GM23248 (cell line): ENCODE results near the gene UBXN11. TPM values are rescaled to one million over a fixed set of nuclear protein-coding genes. Genes with fewer than 3 reads are reported as not detected.

Source experiments
- DNase-seq: peaks from one replicate; pipeline ENCODE4 v3.0.0-alpha.2; 2015
- H2AFZ ChIP-seq: fragments of 200-600 bp; sonication (generic); 2 replicates; pipeline ENCODE4 v1.6.1; 2016; ENCODE audit warnings: antibody characterized with exemption
- H3F3A ChIP-seq: fragments of 200-600 bp; sonication (generic); 2 replicates; pipeline ENCODE4 v1.6.1; 2016; ENCODE audit warnings: mild to moderate bottlenecking, antibody characterized with exemption, mixed run types; ENCODE audit not compliant: insufficient read depth
- H3K27ac ChIP-seq: fragments of 200-600 bp; sonication (generic); 2 replicates; pipeline ENCODE4 v1.5.1; 2016; ENCODE audit warnings: mild to moderate bottlenecking
- H3K27me3 ChIP-seq: fragments of 200-600 bp; sonication (generic); replicated peaks from 2 replicates; pipeline ENCODE4 v1.6.1; 2016; ENCODE audit warnings: mild to moderate bottlenecking; ENCODE audit not compliant: insufficient read depth
- H3K36me3 ChIP-seq: fragments of 200-600 bp; sonication (generic); 2 replicates; pipeline ENCODE4 v1.6.1; 2016; ENCODE audit warnings: low read depth, mild to moderate bottlenecking
- H3K4me1 ChIP-seq: fragments of 200-600 bp; sonication (generic); 2 replicates; pipeline ENCODE4 v1.6.1; 2016; ENCODE audit warnings: mild to moderate bottlenecking; ENCODE audit not compliant: insufficient read depth
- H3K4me2 ChIP-seq: fragments of 200-600 bp; sonication (generic); one replicate; pipeline ENCODE4 v1.6.1; 2016; ENCODE audit warnings: mild to moderate bottlenecking; ENCODE audit not compliant: unreplicated experiment
- H3K4me3 ChIP-seq: fragments of 200-600 bp; sonication (generic); 2 replicates; pipeline ENCODE4 v1.5.1; 2016; ENCODE audit warnings: mild to moderate bottlenecking
- H3K79me2 ChIP-seq: fragments of 200-600 bp; sonication (generic); 2 replicates; pipeline ENCODE4 v1.6.1; 2016; ENCODE audit warnings: mild to moderate bottlenecking; ENCODE audit not compliant: insufficient read depth
- H3K9ac ChIP-seq: fragments of 200-600 bp; sonication (generic); 2 replicates; pipeline ENCODE4 v1.6.1; 2016; ENCODE audit warnings: mild to moderate bottlenecking
- H3K9me2 ChIP-seq: fragments of 200-600 bp; sonication (generic); 2 replicates; pipeline ENCODE4 v1.6.1; 2016; ENCODE audit warnings: mixed run types, mild to moderate bottlenecking, moderate library complexity; ENCODE audit not compliant: insufficient read depth
- H3K9me3 ChIP-seq: fragments of 200-600 bp; sonication (generic); one replicate; pipeline ENCODE4 v1.6.1; 2017; ENCODE audit warnings: low read depth
- H4K20me1 ChIP-seq: fragments of 200-600 bp; sonication (generic); 2 replicates; pipeline ENCODE4 v1.6.0; 2016; ENCODE audit not compliant: insufficient read depth
- EZH2 ChIP-seq: fragments of 200-600 bp; sonication (generic); IDR thresholded peaks from 2 replicates; pipeline ENCODE4 v1.6.1; 2018; ENCODE audit warnings: antibody characterized with exemption, mild to moderate bottlenecking; ENCODE audit not compliant: insufficient read depth, poor library complexity, severe bottlenecking
- EZH2phosphoT487 ChIP-seq: fragments of 200-600 bp; sonication (generic); IDR thresholded peaks from 2 replicates; pipeline ENCODE4 v1.6.1; 2018; ENCODE audit warnings: antibody characterized with exemption, moderate library complexity, mild to moderate bottlenecking, low read depth; ENCODE audit not compliant: insufficient read depth
- WGBS, 2 experiments: methylation state at CpG; one replicate each; pipeline ENCODE4 v1.1.6; 2015 to 2017; ENCODE audit warnings: low lambda C conversion rate in 2 of 2, low coverage in 1 of 2; ENCODE audit errors: missing lambda C conversion rate in 2 of 2; 5-methylcytosine and 5-hydroxymethylcytosine counted together
- in situ Hi-C: fragments of 300-500 bp; cut with MboI; formaldehyde crosslinking; loops from 2 replicates; pipeline ENCODE4 v1.15.0; 2020
- polyA plus RNA-seq: library from polyadenylated mRNA; unstranded; fragments of >200 nt; fragmentation: Nextera tagmentation; extraction: Ambion mirVana; gene quantifications from 2 replicates; pipeline ENCODE4 v1.2.1, GENCODE V29; 2016
- total RNA-seq: library from RNA; depleted of rRNA; stranded (reverse); fragments of >200 nt; shearing (Covaris generic); gene quantifications from 2 replicates; pipeline ENCODE4 v1.2.3, GENCODE V29; 2014

UBXN11 gene
- total and polyA plus RNA-seq, 2 experiments from 2014 or later = 5.8 to 12.7 TPM

GRCh38 chr1:26353210-26353859 lies 46.9 kb upstream of the UBXN11 start:
- Histone ChIP-seq H3K4me1 (peaks cover 3% of the 10 kb centered on the region; the same call in 1 of the 2 replicates), H3F3A (0 out of 2 replicates have a peak, but pooled peaks cover 4% of the 10 kb centered on the region), H3K36me3 (no peaks in the 10 kb centered on the region), H3K9me3 (no peaks in the 10 kb centered on the region), H3K9ac (no peak overlapping the region), H4K20me1 (no peaks in the 10 kb centered on the region), H3K4me2 (no peak overlapping the region), H3K27ac (no peak overlapping the region), H3K79me2 (no peaks in the 10 kb centered on the region), H3K4me3 (no peak overlapping the region), H3K27me3 (peaks cover 8% of the 10 kb centered on the region; the same call in 1 of the 2 replicates), H3K9me2 (no peaks in the 10 kb centered on the region), H2AFZ (no peak overlapping the region)
- TF ChIP-seq EZH2 (no peak), EZH2phosphoT487 (no peak)
- in situ Hi-C loops = no loop called here
- no peak for DNase-seq
- 79 to 87% methylated on average over 4 of the region's 4 CpGs for WGBS, 2 experiments

GRCh38 chr1:26352338-26352679 lies 45.9 kb upstream of the UBXN11 start:
- DNase-seq = no peak
- Histone ChIP-seq H3F3A (0 out of 2 replicates have a peak, but pooled peaks cover 4% of the 10 kb centered on the region), H3K27me3 (no peaks in the 10 kb centered on the region), H3K9ac (no peak overlapping the region), H3K4me2 (no peak overlapping the region), H3K36me3 (no peaks in the 10 kb centered on the region), H3K4me3 (no peak overlapping the region), H3K9me2 (no peaks in the 10 kb centered on the region), H3K27ac (no peak overlapping the region), H3K9me3 (no peaks in the 10 kb centered on the region), H3K4me1 (peaks cover 3% of the 10 kb centered on the region; the same call in 1 of the 2 replicates), H4K20me1 (no peaks in the 10 kb centered on the region), H2AFZ (no peak overlapping the region), H3K79me2 (no peaks in the 10 kb centered on the region)
- TF ChIP-seq EZH2 = no peak
- no peak for TF ChIP-seq EZH2phosphoT487
- WGBS, 2 experiments = 60 to 69% methylated on average over 5 of the region's 5 CpGs
- in situ Hi-C loops = no loop called here

GRCh38 chr1:26351590-26352337 lies 45.3 kb upstream of the UBXN11 start:
- Histone ChIP-seq H3F3A (0 out of 2 replicates have a peak, but pooled peaks cover 4% of the 10 kb centered on the region), H3K27ac (no peak overlapping the region), H3K4me2 (no peak overlapping the region), H3K4me1 (peaks cover 3% of the 10 kb centered on the region; the same call in 1 of the 2 replicates), H3K27me3 (no peaks in the 10 kb centered on the region), H3K4me3 (no peak overlapping the region), H2AFZ (no peak overlapping the region), H4K20me1 (no peaks in the 10 kb centered on the region), H3K9ac (no peak overlapping the region), H3K79me2 (no peaks in the 10 kb centered on the region), H3K36me3 (no peaks in the 10 kb centered on the region), H3K9me3 (no peaks in the 10 kb centered on the region), H3K9me2 (no peaks in the 10 kb centered on the region)
- in situ Hi-C loops = no loop called here
- 74 to 81% methylated on average over 11 to 12 of the region's 12 CpGs for whole genome bisulfite sequencing, 2 experiments
- TF ChIP-seq EZH2phosphoT487 (no peak), EZH2 (no peak)
- DNase-seq = peak; percentile 69

DNA sequence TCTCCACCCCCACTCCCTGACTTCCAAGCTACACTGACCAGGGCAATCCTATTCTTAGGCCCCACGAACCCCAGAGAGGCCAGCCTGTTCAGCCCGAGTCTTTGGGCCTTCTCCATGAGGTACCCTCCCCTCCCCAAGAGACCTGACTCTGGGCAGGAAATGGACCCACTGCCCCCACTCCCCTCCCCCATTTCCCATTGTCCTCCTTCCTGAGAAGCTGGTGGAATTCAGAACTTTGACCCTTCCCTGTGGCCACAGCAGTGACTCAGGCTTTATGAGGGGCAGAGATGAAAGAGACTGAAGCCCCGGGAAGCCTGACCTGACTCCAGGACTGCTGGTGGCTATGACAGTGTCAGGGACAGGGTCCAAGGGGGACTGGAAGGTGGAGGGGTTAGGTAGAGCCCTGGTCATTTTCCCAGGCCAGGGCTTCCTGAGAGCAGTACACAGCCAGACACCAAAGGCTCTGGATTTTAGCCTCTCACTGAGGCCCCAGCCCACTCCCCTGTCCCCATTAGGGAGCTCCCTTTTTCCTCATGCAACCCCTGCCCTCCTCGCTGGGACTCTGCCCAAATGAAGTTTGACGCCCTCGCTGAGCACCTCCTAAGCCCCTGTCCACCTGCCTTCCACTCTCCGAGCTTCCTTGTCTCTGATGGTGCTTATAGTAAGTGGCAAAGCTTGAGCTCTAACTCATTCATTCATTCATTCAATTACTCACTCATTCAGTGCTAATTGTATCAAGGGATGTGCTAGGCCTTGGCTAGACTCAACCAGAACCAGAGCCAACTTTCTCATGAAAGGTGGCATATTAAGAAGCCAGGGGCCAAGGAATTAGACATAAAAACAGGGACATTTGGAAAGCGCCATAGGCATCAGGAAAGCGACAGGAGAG lies 44.5 kb upstream of the UBXN11 start:
- no peak overlapping the region for H3K27ac ChIP-seq
- no peak overlapping the region for H3K4me2 ChIP-seq
- WGBS, 2 experiments = 73 to 83% methylated on average over 9 of the region's 9 CpGs

More for the DNA sequence above, 44.5 kb upstream of the UBXN11 start:
- no peaks in the 10 kb centered on the region for H3K27me3 ChIP-seq
- peaks cover 3% of the 10 kb centered on the region; the same call in 1 of the 2 replicates for H3K4me1 ChIP-seq
- H2AFZ ChIP-seq = no peak overlapping the region
- H3K9ac ChIP-seq = no peak overlapping the region
- no peaks in the 10 kb centered on the region for H3K9me3 ChIP-seq
- H3K9me2 ChIP-seq = no peaks in the 10 kb centered on the region
- TF ChIP-seq EZH2phosphoT487 = no peak
- no peak for TF ChIP-seq EZH2
- DNase-seq = no peak
- H3K36me3 ChIP-seq = no peaks in the 10 kb centered on the region
- H4K20me1 ChIP-seq = no peaks in the 10 kb centered on the region
- H3F3A ChIP-seq = 0 out of 2 replicates have a peak, but pooled peaks cover 4% of the 10 kb centered on the region
- no peak overlapping the region for H3K4me3 ChIP-seq
- no peaks in the 10 kb centered on the region for H3K79me2 ChIP-seq
- in situ Hi-C loops = no loop called here
